GM10248 (cell line): ENCODE measurements around the gene COL23A1.

ENCODE experiments used
- CTCF ChIA-PET: fragments of 300-600 bp; sonication (Branson Sonifier 250); formaldehyde crosslinking; extraction: SDS; loops from one replicate; lab custom pipeline; 2021; ENCODE audit warnings: antibody characterized with exemption; lab: Yijun Ruan, JAX
- POLR2A ChIA-PET: fragments of 350-650 bp; sonication (Branson Sonifier 250); formaldehyde crosslinking; extraction: SDS; loops from one replicate; lab custom pipeline; 2020; ENCODE audit warnings: antibody characterized with exemption; lab: Yijun Ruan, JAX
- DNase-seq: peaks from one replicate; pipeline ENCODE4 v3.0.0; 2012; ENCODE audit errors: extremely low spot score
- CTCF ChIP-seq: IDR thresholded peaks from 2 replicates; pipeline ENCODE4 v1.5.1; 2012; ENCODE audit warnings: mild to moderate bottlenecking, low read depth; ENCODE audit errors: extremely low read depth, missing control alignments, control extremely low read depth

COL23A1 gene

GRCh38 chr5:178612299-178612698 lies 22.1 kb upstream of the COL23A1 start:
- CTCF ChIA-PET, result interaction anchor here (1.4 to 2.3 kb wide), 2 partner anchors 11 to 12 kb away, joined by 3 to 9 read pairs; no protein-coding TSS in a partner anchor
- POLR2A ChIA-PET, result no interaction called here
- DNase-seq, result no peak
- TF ChIP-seq CTCF, result no peak

- POLR2A ChIA-PET, result no interaction called here
- CTCF ChIA-PET, result interaction anchor here (1.5 kb wide), 2 partner anchors 13 to 16 kb away, joined by 3 to 5 read pairs; partner anchors contain the start of gene COL23A1
- no peak for DNase-seq
- no peak for TF ChIP-seq CTCF
Measured at GRCh38 chr5:178606269-178606668, 16.1 kb upstream of the COL23A1 start.

- no peak for TF ChIP-seq CTCF
- CTCF ChIA-PET, result interaction anchor here (1.5 kb wide), 2 partner anchors 13 to 16 kb away, joined by 3 to 5 read pairs; partner anchors contain the start of gene COL23A1
- no peak for DNase-seq
- POLR2A ChIA-PET, result no interaction called here
Measured at GRCh38 chr5:178605788-178606187, 15.6 kb upstream of the COL23A1 start.

- ChIA-PET POLR2A (no interaction called here), CTCF (no interaction called here)
- no peak for TF ChIP-seq CTCF
- no peak for DNase-seq
Measured at GRCh38 chr5:178602752-178603151, 12.6 kb upstream of the COL23A1 start.

GRCh38 chr5:178595750-178596149 lies 5.6 kb upstream of the COL23A1 start:
- POLR2A ChIA-PET, result no interaction called here
- no peak for TF ChIP-seq CTCF
- no peak for DNase-seq
- CTCF ChIA-PET, result interaction anchor here (1.4 kb wide), 1 partner anchor 134 kb away, joined by 3 read pairs; no protein-coding TSS in a partner anchor

GRCh38 chr5:178595150-178595549 lies 5.0 kb upstream of the COL23A1 start:
- no peak for TF ChIP-seq CTCF
- ChIA-PET POLR2A (no interaction called here), CTCF (no interaction called here)
- DNase-seq, result no peak
